ENCODE data around the gene CNTN2.

The CNTN2 gene

GRCh38 chr1:205028924-205029323 lies 14.1 kb upstream of the CNTN2 start:
- Histone ChIP-seq H3K9ac (no peak overlapping the region), H3K4me2 (no peak overlapping the region), H4K20me1 (ENCODE audit: insufficient read depth) (no peaks in the 10 kb centered on the region), H3K79me2 (ENCODE audit: insufficient read depth, low read depth) (no peaks in the 10 kb centered on the region), H3K27ac (no peak overlapping the region), H2AFZ (ENCODE audit: low read depth) (no peak overlapping the region), H3K27me3 (ENCODE audit: insufficient read depth, low read depth) (peaks cover 40% of the 10 kb centered on the region), H3K36me3 (ENCODE audit: insufficient read depth) (no peaks in the 10 kb centered on the region), H3K4me3 (IDR thresholded peaks at IDR 0.05; ENCODE audit: insufficient read depth, low read depth, low read length) (no peak overlapping the region), H3K4me1 (ENCODE audit: low read depth, poor library complexity, severe bottlenecking) (no peaks in the 10 kb centered on the region)
- no peak for TF ChIP-seq CTCF (conservative IDR thresholded peaks at IDR 0.05; ENCODE audit: low read depth, low read length)

- no peaks in the 10 kb centered on the region for H3K4me1 ChIP-seq (ENCODE audit: low read depth, poor library complexity, severe bottlenecking)
- H3K27ac ChIP-seq, result no peak overlapping the region
- H4K20me1 ChIP-seq (ENCODE audit: insufficient read depth), result no peaks in the 10 kb centered on the region
- H3K4me3 ChIP-seq (IDR thresholded peaks at IDR 0.05; ENCODE audit: insufficient read depth, low read depth, low read length), result no peak overlapping the region
- H3K36me3 ChIP-seq (ENCODE audit: insufficient read depth), result no peaks in the 10 kb centered on the region
- peaks cover 40% of the 10 kb centered on the region for H3K27me3 ChIP-seq (ENCODE audit: insufficient read depth, low read depth)
- no peaks in the 10 kb centered on the region for H3K79me2 ChIP-seq (ENCODE audit: insufficient read depth, low read depth)
- H3K4me2 ChIP-seq, result no peak overlapping the region
- no peak for TF ChIP-seq CTCF (conservative IDR thresholded peaks at IDR 0.05; ENCODE audit: low read depth, low read length)
- no peak overlapping the region for H2AFZ ChIP-seq (ENCODE audit: low read depth)
- H3K9ac ChIP-seq, result no peak overlapping the region
These were observed 12.8 kb upstream of the CNTN2 start for GRCh38 chr1:205030241-205030640.

- H2AFZ ChIP-seq (ENCODE audit: low read depth), result no peak overlapping the region
- H3K4me1 ChIP-seq (ENCODE audit: low read depth, poor library complexity, severe bottlenecking), result no peaks in the 10 kb centered on the region
- H3K79me2 ChIP-seq (ENCODE audit: insufficient read depth, low read depth), result no peaks in the 10 kb centered on the region
- TF ChIP-seq CTCF (conservative IDR thresholded peaks at IDR 0.05; ENCODE audit: low read depth, low read length), result no peak
- H3K27ac ChIP-seq, result no peak overlapping the region
- no peaks in the 10 kb centered on the region for H3K36me3 ChIP-seq (ENCODE audit: insufficient read depth)
- no peak overlapping the region for H3K4me2 ChIP-seq
- H4K20me1 ChIP-seq (ENCODE audit: insufficient read depth), result no peaks in the 10 kb centered on the region
- H3K4me3 ChIP-seq (IDR thresholded peaks at IDR 0.05; ENCODE audit: insufficient read depth, low read depth, low read length), result no peak overlapping the region
- H3K27me3 ChIP-seq (ENCODE audit: insufficient read depth, low read depth), result peaks cover 40% of the 10 kb centered on the region
- H3K9ac ChIP-seq, result no peak overlapping the region
These were observed 12.1 kb upstream of the CNTN2 start for GRCh38 chr1:205030896-205031295.

GRCh38 chr1:205032508-205032907 lies 10.5 kb upstream of the CNTN2 start:
- no peak overlapping the region for H3K4me2 ChIP-seq
- no peaks in the 10 kb centered on the region for H3K4me1 ChIP-seq (ENCODE audit: low read depth, poor library complexity, severe bottlenecking)
- no peak overlapping the region for H3K9ac ChIP-seq
- H4K20me1 ChIP-seq (ENCODE audit: insufficient read depth), result no peaks in the 10 kb centered on the region
- H3K4me3 ChIP-seq (IDR thresholded peaks at IDR 0.05; ENCODE audit: insufficient read depth, low read depth, low read length), result no peak overlapping the region
- H2AFZ ChIP-seq (ENCODE audit: low read depth), result no peak overlapping the region
- no peak for TF ChIP-seq CTCF (conservative IDR thresholded peaks at IDR 0.05; ENCODE audit: low read depth, low read length)
- no peaks in the 10 kb centered on the region for H3K79me2 ChIP-seq (ENCODE audit: insufficient read depth, low read depth)
- H3K27ac ChIP-seq, result no peak overlapping the region
- no peaks in the 10 kb centered on the region for H3K36me3 ChIP-seq (ENCODE audit: insufficient read depth)
- peaks cover 40% of the 10 kb centered on the region for H3K27me3 ChIP-seq (ENCODE audit: insufficient read depth, low read depth)
